Right lobe of liver (tissue), 6 donors: Measurements from ENCODE around the gene COL18A1. TPM values are rescaled to one million over a fixed set of nuclear protein-coding genes. Genes with fewer than 3 reads are reported as not detected.

ENCODE experiments used
- ATAC-seq, 4 donors: fragments of 200-7000 bp; cut with Tn5 transposase; one replicate each; pipeline ENCODE4 v1.9.1; 2020; ENCODE audit warnings: mild to moderate bottlenecking in 4 of 4, moderate library complexity in 4 of 4
- DNase-seq, 3 donors: peaks; one replicate each; pipeline ENCODE4 v3.0.0-alpha.2; 2020
- H3K27ac ChIP-seq, 3 donors: fragments of 200-600 bp; one replicate each; pipeline ENCODE4 v1.8.0; 2022
- H3K27me3 ChIP-seq, 2 donors: fragments of 200-600 bp; one replicate each; pipeline ENCODE4 v1.8.0; 2022
- H3K36me3 ChIP-seq, 4 donors: fragments of 200-600 bp; sonication (generic) in 1 of 4; one replicate each; pipeline versions ENCODE4 v1.5.1 to v1.8.0; 2017 to 2022; ENCODE audit warnings: control low read depth in 1 of 4
- H3K4me1 ChIP-seq, 4 donors: fragments of 200-600 bp; sonication (generic) in 1 of 4; one replicate each; pipeline versions ENCODE4 v1.5.1 to v1.8.0; 2017 to 2022; ENCODE audit warnings: control low read depth in 1 of 4
- H3K4me3 ChIP-seq, 3 donors: fragments of 200-600 bp; one replicate each; pipeline ENCODE4 v1.8.0; 2022
- H3K9me3 ChIP-seq, 4 donors: fragments of 200-600 bp; sonication (generic) in 1 of 4; one replicate each; pipeline versions ENCODE4 v1.5.1 to v1.8.0; 2017 to 2022; ENCODE audit warnings: control low read depth in 1 of 4
- POLR2A ChIP-seq: fragments of 450-650 bp; IDR thresholded peaks from one replicate; pipeline ENCODE4 v1.6.1; 2017; ENCODE audit warnings: antibody characterized with exemption, mild to moderate bottlenecking
- WGBS: methylation state at CpG from one replicate; pipeline ENCODE4 v1.1.6; 2018; ENCODE audit warnings: low coverage, low lambda C conversion rate; ENCODE audit not compliant: insufficient coverage; ENCODE audit errors: missing lambda C conversion rate; 5-methylcytosine and 5-hydroxymethylcytosine counted together
- intact Hi-C, 2 donors: fragments of 100-400 bp; cut with DNase I; formaldehyde crosslinking; loops; one replicate each; pipeline versions ENCODE4 v1.11.2 to v1.14.1; 2022
- total RNA-seq, 6 experiments: library from RNA; depleted of rRNA in 2 of 6; stranded (reverse); fragments of >200 nt in 2 of 6; fragmentation: NEBNext Ultra II Directional in 3 of 6; extraction: Animal tissue kit (Norgen Biotek cat#: 25700) in 3 of 6; gene quantifications; one replicate each; pipeline versions ENCODE4 v1.1.0 to v1.2.4, GENCODE V29; 2016 to 2023
- TF ChIP-seq, protein P1 (sequence below), 4 donors: fragments of 200-600 bp in 3 of 4; fragments of 450-650 bp in 1 of 4; IDR thresholded peaks; one replicate each; pipeline versions ENCODE4 v1.5.1 to v1.8.0; 2016 to 2022; ENCODE audit warnings: antibody characterized with exemption in 4 of 4, mild to moderate bottlenecking in 2 of 4
- donor health status: DM: no; HTN: yes; CAD: no.
- donor health status: DM: no; HTN: no; CAD: no.
- donor health status: DM: no; HTN: no; CAD: no.
- donor health status: DM: no; HTN: yes; CAD: no.
- donor health status: DM: no; HTN: yes; CAD: no.

COL18A1 gene
- total RNA-seq, 6 experiments from 2014 or later: 261 to 487 (median 297) TPM

DNA sequence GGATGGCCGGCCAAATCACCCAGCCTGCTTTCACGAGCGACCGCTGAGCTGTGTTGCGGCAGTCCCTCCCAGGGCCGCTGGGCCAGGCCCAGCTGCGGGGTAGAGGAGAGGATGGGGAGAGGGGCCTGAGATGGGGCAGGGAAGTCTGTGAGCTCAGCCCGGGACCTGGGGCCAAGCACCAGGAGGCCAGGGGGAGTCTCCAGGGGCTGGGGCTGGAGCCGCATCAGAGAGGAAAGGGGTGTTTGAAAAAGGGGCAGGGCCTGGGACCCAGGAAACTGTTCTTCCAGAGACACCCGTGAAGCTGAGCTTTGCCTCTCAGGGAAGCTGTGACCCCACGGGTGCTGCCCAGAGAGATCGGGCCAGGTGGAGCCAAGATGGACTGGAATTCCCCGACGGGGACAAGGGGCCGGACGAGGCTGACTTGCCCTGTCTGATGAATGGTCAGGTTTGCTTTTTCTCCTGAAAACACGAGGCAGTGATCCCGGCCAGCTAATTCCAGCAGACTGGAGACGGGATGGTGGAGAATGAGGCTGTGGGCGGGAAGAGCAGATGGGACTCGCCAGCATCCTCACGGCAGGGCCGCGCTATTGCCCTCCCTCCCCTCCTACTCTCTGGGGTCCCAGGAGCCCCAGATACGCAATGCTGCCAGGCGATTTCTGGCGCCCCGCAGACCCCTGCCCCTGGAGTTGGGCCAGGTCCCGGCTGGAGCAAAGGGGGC, 40.3 kb upstream of the COL18A1 start:
- 73% methylated on average over 6 of the region's 29 CpGs for WGBS
- intact Hi-C loops: no loop called here
- H3K9me3 ChIP-seq: no peaks in the 10 kb centered on the region
- no peaks in the 10 kb centered on the region for H3K36me3 ChIP-seq
- H3K27ac ChIP-seq: peak overlapping the region; percentile 59 to 88 (median 69)
- TF ChIP-seq POLR2A: no peak
- TF ChIP-seq, protein P1, sequence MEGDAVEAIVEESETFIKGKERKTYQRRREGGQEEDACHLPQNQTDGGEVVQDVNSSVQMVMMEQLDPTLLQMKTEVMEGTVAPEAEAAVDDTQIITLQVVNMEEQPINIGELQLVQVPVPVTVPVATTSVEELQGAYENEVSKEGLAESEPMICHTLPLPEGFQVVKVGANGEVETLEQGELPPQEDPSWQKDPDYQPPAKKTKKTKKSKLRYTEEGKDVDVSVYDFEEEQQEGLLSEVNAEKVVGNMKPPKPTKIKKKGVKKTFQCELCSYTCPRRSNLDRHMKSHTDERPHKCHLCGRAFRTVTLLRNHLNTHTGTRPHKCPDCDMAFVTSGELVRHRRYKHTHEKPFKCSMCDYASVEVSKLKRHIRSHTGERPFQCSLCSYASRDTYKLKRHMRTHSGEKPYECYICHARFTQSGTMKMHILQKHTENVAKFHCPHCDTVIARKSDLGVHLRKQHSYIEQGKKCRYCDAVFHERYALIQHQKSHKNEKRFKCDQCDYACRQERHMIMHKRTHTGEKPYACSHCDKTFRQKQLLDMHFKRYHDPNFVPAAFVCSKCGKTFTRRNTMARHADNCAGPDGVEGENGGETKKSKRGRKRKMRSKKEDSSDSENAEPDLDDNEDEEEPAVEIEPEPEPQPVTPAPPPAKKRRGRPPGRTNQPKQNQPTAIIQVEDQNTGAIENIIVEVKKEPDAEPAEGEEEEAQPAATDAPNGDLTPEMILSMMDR (IDR thresholded peaks at IDR 0.05): peak in 1 of 4 donors; percentile 3
- no peaks in the 10 kb centered on the region for H3K27me3 ChIP-seq
- no peak for DNase-seq
- peak in 2 of 4 donors; percentile 7 to 9 for ATAC-seq
- H3K4me1 ChIP-seq: no peaks in the 10 kb centered on the region
- no peak overlapping the region for H3K4me3 ChIP-seq

DNA sequence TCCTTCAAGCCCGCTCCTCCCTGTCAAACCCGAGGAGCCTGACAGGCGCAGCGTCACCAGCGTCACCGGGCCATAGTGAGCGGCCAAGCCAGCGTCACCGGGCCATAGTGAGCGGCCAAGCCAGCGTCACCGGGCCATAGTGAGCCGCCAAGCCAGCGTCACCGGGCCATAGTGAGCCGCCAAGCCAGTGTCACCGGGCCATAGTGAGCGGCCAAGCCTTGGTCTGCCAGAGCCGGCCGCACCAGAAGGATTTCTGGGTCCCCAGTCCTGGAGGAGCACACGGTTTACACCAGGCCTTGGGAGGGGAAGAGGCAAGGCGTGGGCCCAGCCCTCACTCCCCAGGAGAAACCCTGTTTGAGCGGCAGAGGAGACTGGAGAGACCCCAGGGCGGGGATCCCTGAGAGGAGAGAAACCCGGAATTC, 39.8 kb upstream of the COL18A1 start:
- no peak for ATAC-seq
- intact Hi-C loops: no loop called here
- Histone ChIP-seq H3K4me1 (no peaks in the 10 kb centered on the region), H3K4me3 (no peak overlapping the region), H3K27ac (peak overlapping the region in 2 of 3 donors; percentile 69 to 88), H3K27me3 (no peaks in the 10 kb centered on the region), H3K9me3 (no peaks in the 10 kb centered on the region), H3K36me3 (no peaks in the 10 kb centered on the region)
- 93% methylated on average over 5 of the region's 25 CpGs for WGBS
- TF ChIP-seq, protein P1 (IDR thresholded peaks at IDR 0.05): no peak
- TF ChIP-seq POLR2A: no peak
- DNase-seq: no peak

DNA sequence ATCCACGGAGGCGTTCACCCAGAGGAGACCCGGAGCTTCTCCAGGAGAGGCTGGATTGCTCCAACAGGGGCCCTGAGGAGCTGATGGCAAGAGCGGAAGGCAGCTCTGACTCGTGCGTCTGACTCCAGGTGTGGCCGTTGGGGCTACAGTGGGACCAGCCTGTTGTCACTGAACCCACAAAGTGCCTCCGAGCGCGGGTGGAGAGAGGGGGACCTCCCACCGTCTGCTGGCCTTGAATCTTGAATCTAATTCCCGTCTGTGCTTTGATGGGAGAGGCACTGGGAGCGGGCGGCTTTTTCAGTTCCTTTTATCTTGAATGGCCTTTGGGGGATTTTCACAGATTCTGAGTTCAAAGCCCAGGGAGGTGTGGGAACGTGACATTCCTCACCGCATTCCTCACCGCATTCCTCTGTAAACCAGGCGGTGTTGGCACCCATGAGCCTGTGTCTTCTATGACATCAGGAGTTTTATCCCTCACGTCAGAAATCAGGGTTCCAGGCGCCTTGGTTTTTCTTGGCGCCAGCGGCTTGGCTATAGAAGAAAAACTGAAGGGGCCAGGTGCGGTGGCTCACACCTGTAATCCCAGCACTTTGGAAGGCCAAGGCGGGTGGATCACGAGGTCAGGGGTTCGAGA, 39.2 kb upstream of the COL18A1 start:
- TF ChIP-seq POLR2A: no peak
- TF ChIP-seq, protein P1 (IDR thresholded peaks at IDR 0.05): no peak
- Histone ChIP-seq H3K36me3 (no peaks in the 10 kb centered on the region), H3K4me1 (no peaks in the 10 kb centered on the region), H3K27ac (peak overlapping the region in 1 of 3 donors; percentile 88), H3K9me3 (no peaks in the 10 kb centered on the region), H3K4me3 (no peak overlapping the region), H3K27me3 (no peaks in the 10 kb centered on the region)
- intact Hi-C loops: no loop called here
- WGBS: 65% methylated on average over 19 of the region's 26 CpGs
- DNase-seq: no peak
- ATAC-seq: no peak

DNA sequence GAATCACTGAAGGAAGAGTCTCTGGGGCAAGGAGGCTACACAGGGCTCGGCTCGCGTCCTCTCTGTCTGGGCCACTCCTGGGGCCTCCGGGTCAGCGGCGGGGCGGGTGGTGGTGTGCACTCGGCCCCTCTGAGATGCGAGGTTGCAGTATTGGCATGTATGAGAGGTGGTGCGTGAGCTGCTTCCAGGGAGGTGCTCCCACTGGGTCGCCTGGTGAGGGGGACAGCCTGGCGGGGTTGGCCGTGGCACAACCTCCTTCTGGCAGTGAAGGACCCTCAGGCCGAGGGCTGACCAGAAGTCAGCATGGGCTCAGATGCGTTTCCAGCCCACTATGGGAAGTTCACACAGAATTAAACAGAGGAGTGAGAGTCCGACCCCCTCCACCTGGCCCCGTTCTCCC, 38.5 kb upstream of the COL18A1 start:
- no peak overlapping the region for H3K4me3 ChIP-seq
- ATAC-seq: no peak
- H3K27ac ChIP-seq: no peak overlapping the region
- no peaks in the 10 kb centered on the region for H3K27me3 ChIP-seq
- H3K9me3 ChIP-seq: no peaks in the 10 kb centered on the region
- 90% methylated on average over 7 of the region's 17 CpGs for WGBS
- intact Hi-C loops: no loop called here
- no peaks in the 10 kb centered on the region for H3K36me3 ChIP-seq
- no peak for DNase-seq
- H3K4me1 ChIP-seq: no peaks in the 10 kb centered on the region
- TF ChIP-seq POLR2A: no peak
- TF ChIP-seq, protein P1 (IDR thresholded peaks at IDR 0.05): no peak
